Measurements from ENCODE around the gene RPS6KA2. TPM values are rescaled to one million over a fixed set of nuclear protein-coding genes. Genes with fewer than 3 reads are reported as not detected.

Gene RPS6KA2
- total RNA-seq, 4 donors from 2014 or later, result 11.8 to 66.0 (median 19.2) TPM

GRCh38 chr6:166588691-166589336, 38.2 kb downstream of the RPS6KA2 start:
- Histone ChIP-seq H3K27me3 (no peaks in the 10 kb centered on the region), H3K27ac (peak overlapping the region in 3 of 4 donors; percentile 21 to 27 (median 23)), H3K4me3 (no peak overlapping the region), H3K4me1 (peaks cover 15 to 42% (median 19%) of the 10 kb centered on the region in 3 donors), H3K36me3 (no peaks in the 10 kb centered on the region), H3K9me3 (no peaks in the 10 kb centered on the region)
- intact Hi-C loops (cut with DNase I), result no loop called here
- 34 to 61% methylated on average over 5 to 6 of the region's 11 CpGs for WGBS, 2 donors
- DNase-seq, result no peak
- no peak for TF ChIP-seq CTCF (IDR thresholded peaks at IDR 0.05)

GRCh38 chr6:166587631-166588413, 39.2 kb downstream of the RPS6KA2 start:
- intact Hi-C loops (cut with DNase I), result no loop called here
- TF ChIP-seq POLR2A (IDR thresholded peaks at IDR 0.05) (no peak), CTCF (IDR thresholded peaks at IDR 0.05) (no peak)
- H3K27me3 ChIP-seq, result no peaks in the 10 kb centered on the region
- H3K27ac ChIP-seq, result peak overlapping the region in 2 of 4 donors; percentile 10 to 21
- no peaks in the 10 kb centered on the region for H3K9me3 ChIP-seq
- peaks cover 15 to 42% (median 19%) of the 10 kb centered on the region in 3 donors for H3K4me1 ChIP-seq
- 62 to 74% methylated on average over 10 of the region's 10 CpGs for WGBS, 2 donors
- H3K4me3 ChIP-seq, result no peak overlapping the region
- no peaks in the 10 kb centered on the region for H3K36me3 ChIP-seq
- no peak for DNase-seq

- intact Hi-C loops (cut with DNase I), result no loop called here
- TF ChIP-seq POLR2A (IDR thresholded peaks at IDR 0.05), result no peak
- H3K9me3 ChIP-seq, result no peaks in the 10 kb centered on the region
- no peak within 1 kb of the TSS for H3K4me3 ChIP-seq
- DNase-seq, result no peak
- no peaks in the 10 kb centered on the region for H3K27me3 ChIP-seq
- peaks cover 15 to 33% (median 19%) of the 10 kb centered on the region in 3 donors for H3K4me1 ChIP-seq
- 99 to 100% methylated on average over 3 to 9 of the region's 9 CpGs for WGBS, 2 donors
- H3K27ac ChIP-seq, result no peak within 1 kb of the TSS
- H3K36me3 ChIP-seq, result no peaks in the 10 kb centered on the region
These were observed 40.5 kb downstream of the RPS6KA2 start, which contains the start of gene RAMACL for GRCh38 chr6:166586424-166587156. Gene RAMACL, minus strand, starts transcription at chr6:166586678. Its CDS starts 201 bp downstream, at chr6:166586477.

- Histone ChIP-seq H3K4me1 (peaks cover 10 to 19% (median 18%) of the 10 kb centered on the region in 3 donors), H3K27me3 (no peaks in the 10 kb centered on the region), H3K27ac (peak overlapping the region in 2 of 4 donors; percentile 51 to 52), H3K36me3 (no peaks in the 10 kb centered on the region), H3K9me3 (no peaks in the 10 kb centered on the region), H3K4me3 (no peak overlapping the region)
- 74 to 77% methylated on average over 11 to 12 of the region's 12 CpGs for WGBS, 2 donors
- DNase-seq, result no peak
- intact Hi-C loops (cut with DNase I), result no loop called here
- TF ChIP-seq CTCF (IDR thresholded peaks at IDR 0.05) (no peak), POLR2A (IDR thresholded peaks at IDR 0.05) (no peak)
These were observed 42.1 kb downstream of the RPS6KA2 start for GRCh38 chr6:166584853-166585429.

GRCh38 chr6:166584155-166584554, 42.9 kb downstream of the RPS6KA2 start:
- Histone ChIP-seq H3K9me3 (no peaks in the 10 kb centered on the region), H3K27me3 (no peaks in the 10 kb centered on the region), H3K4me1 (peaks cover 5 to 11% (median 10%) of the 10 kb centered on the region in 3 donors), H3K36me3 (no peaks in the 10 kb centered on the region), H3K27ac (peak overlapping the region in 3 of 4 donors; percentile 28 to 52 (median 51)), H3K4me3 (no peak overlapping the region)
- intact Hi-C loops (cut with DNase I), result no loop called here
- 77 to 90% methylated on average over 3 of the region's 3 CpGs for WGBS, 2 donors
- no peak for DNase-seq
- TF ChIP-seq POLR2A (IDR thresholded peaks at IDR 0.05) (no peak), CTCF (IDR thresholded peaks at IDR 0.05) (no peak)
